CD4-positive, alpha-beta memory T cell (primary cell): ENCODE results near the gene DTX1. TPM values are rescaled to one million over a fixed set of nuclear protein-coding genes. Genes with fewer than 3 reads are reported as not detected.

Experiments
- CTCF ChIA-PET: fragments of 350-600 bp; sonication (Branson Sonifier 250); formaldehyde crosslinking; loops from one replicate; lab custom pipeline; 2021; ENCODE audit warnings: inconsistent platforms; ENCODE audit not compliant: partially characterized antibody; lab: Charles Lee
- POLR2A ChIA-PET: fragments of 350-600 bp; sonication (Branson Sonifier 250); formaldehyde crosslinking; loops from one replicate; lab custom pipeline; 2021; ENCODE audit not compliant: partially characterized antibody; lab: Charles Lee
- DNase-seq, 5 donors: peaks; one replicate each; pipeline versions ENCODE4 v3.0.0 to v3.0.0-alpha.2; 2020 to 2022; ENCODE audit warnings: mixed read lengths in 1 of 5
- H3K27ac ChIP-seq: one replicate; pipeline ENCODE4 v1.7.0; 2013; ENCODE audit warnings: low read depth, low read length
- H3K27me3 ChIP-seq: 2 replicates; pipeline ENCODE4 v1.7.0; 2013; ENCODE audit warnings: mild to moderate bottlenecking, low read length, moderate library complexity; ENCODE audit not compliant: insufficient read depth
- H3K36me3 ChIP-seq: 2 replicates; pipeline ENCODE4 v1.7.0; 2013; ENCODE audit warnings: mild to moderate bottlenecking, low read length, moderate library complexity; ENCODE audit not compliant: insufficient read depth
- H3K4me1 ChIP-seq: 2 replicates; pipeline ENCODE4 v1.7.0; 2013; ENCODE audit warnings: mild to moderate bottlenecking, low read length, moderate library complexity; ENCODE audit not compliant: insufficient read depth
- H3K4me3 ChIP-seq, 2 donors: one replicate each; pipeline ENCODE4 v1.7.0; 2013; ENCODE audit warnings: low read length in 2 of 2, mild to moderate bottlenecking in 1 of 2
- H3K9me3 ChIP-seq, 2 donors: one replicate each; pipeline ENCODE4 v1.7.0; 2013; ENCODE audit warnings: low read length in 2 of 2, control low read depth in 1 of 2; ENCODE audit not compliant: control insufficient read depth in 1 of 2
- H3K27ac Mint-ChIP-seq, 7 donors: one replicate each; pipeline ENCODE4 v1.8.0; 2020 to 2021; ENCODE audit warnings: mixed read lengths in 7 of 7, mild to moderate bottlenecking in 6 of 7, inconsistent platforms in 3 of 7, moderate library complexity in 3 of 7
- H3K27me3 Mint-ChIP-seq, 2 donors: one replicate each; pipeline ENCODE4 v1.8.0; 2020 to 2021; ENCODE audit warnings: mixed read lengths in 2 of 2
- H3K36me3 Mint-ChIP-seq, 2 donors: one replicate each; pipeline ENCODE4 v1.8.0; 2020 to 2021; ENCODE audit warnings: mixed read lengths in 2 of 2, inconsistent platforms in 1 of 2, mild to moderate bottlenecking in 1 of 2
- H3K4me1 Mint-ChIP-seq, 4 donors: one replicate each; pipeline ENCODE4 v1.8.0; 2020 to 2021; ENCODE audit warnings: mixed read lengths in 4 of 4, mild to moderate bottlenecking in 1 of 4
- H3K4me3 Mint-ChIP-seq, 8 donors: one replicate each; pipeline ENCODE4 v1.8.0; 2020 to 2021; ENCODE audit warnings: mixed read lengths in 8 of 8, mild to moderate bottlenecking in 7 of 8, moderate library complexity in 6 of 8, inconsistent platforms in 3 of 8
- H3K9me3 Mint-ChIP-seq, 8 donors: one replicate each; pipeline ENCODE4 v1.8.0; 2020 to 2021; ENCODE audit warnings: mixed read lengths in 8 of 8, mild to moderate bottlenecking in 5 of 8, inconsistent platforms in 3 of 8, moderate library complexity in 1 of 8
- intact Hi-C: fragments of 100-400 bp; cut with micrococcal nuclease; formaldehyde crosslinking; loops from one replicate; pipeline ENCODE4 v1.15.1; 2023
- polyA plus RNA-seq, 2 donors: library from polyadenylated mRNA; unstranded; fragments of 300-500 nt; fragmentation: Illumina TruSeq; gene quantifications; one replicate each; pipeline ENCODE4 v1.2.3, GENCODE V29; 2021
- total RNA-seq, 2 experiments: library from RNA; stranded (reverse); gene quantifications; one replicate each; pipeline ENCODE4 v1.2.3, GENCODE V29; 2021

DTX1 gene
- total and polyA plus RNA-seq, 4 experiments from 2014 or later, result 0.30 to 7.5 (median 5.5) TPM

DNA sequence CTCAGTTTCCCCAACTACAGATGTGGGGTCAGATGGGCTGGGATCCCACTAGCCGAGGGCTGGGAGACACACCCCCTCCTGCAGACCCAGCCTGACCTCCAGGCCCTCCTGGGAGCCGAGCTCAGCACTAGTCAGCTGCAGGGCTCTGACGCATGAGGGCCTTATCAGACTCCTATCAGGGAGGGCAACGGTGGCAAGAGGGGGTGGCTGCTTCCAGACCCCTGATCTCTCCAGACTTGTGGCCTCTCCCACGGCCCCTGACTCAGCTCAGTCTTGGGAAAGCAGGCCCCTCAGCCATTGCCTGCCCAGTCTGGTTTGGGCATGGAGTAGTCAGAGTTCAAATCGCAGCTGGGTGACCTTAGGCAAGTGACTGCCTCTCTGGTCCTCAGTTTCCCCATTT, 76.5 kb downstream of the DTX1 start:
- ChIA-PET POLR2A (no interaction called here), CTCF (interaction anchor here (0.9 to 1.7 kb wide), 5 partner anchors 18 to 232 kb away, joined by 3 to 8 read pairs (median 4); no protein-coding TSS in a partner anchor)
- H3K27me3 ChIP-seq, result no peaks in the 10 kb centered on the region
- intact Hi-C loops, result no loop called here
- H3K4me1 Mint-ChIP-seq, result peaks cover 10 to 19% (median 15%) of the 10 kb centered on the region in 4 donors
- peaks cover 20% of the 10 kb centered on the region for H3K4me1 ChIP-seq
- H3K27ac Mint-ChIP-seq, result no peak overlapping the region
- no peaks in the 10 kb centered on the region for H3K36me3 Mint-ChIP-seq
- H3K36me3 ChIP-seq, result no peaks in the 10 kb centered on the region
- H3K27ac ChIP-seq, result no peak overlapping the region
- no peak for DNase-seq
- no peaks in the 10 kb centered on the region for H3K9me3 Mint-ChIP-seq
- H3K27me3 Mint-ChIP-seq, result peaks cover 3 to 6% of the 10 kb centered on the region in 2 donors
- no peaks in the 10 kb centered on the region for H3K9me3 ChIP-seq
- H3K4me3 ChIP-seq, result no peak overlapping the region
- no peak overlapping the region for H3K4me3 Mint-ChIP-seq

DNA sequence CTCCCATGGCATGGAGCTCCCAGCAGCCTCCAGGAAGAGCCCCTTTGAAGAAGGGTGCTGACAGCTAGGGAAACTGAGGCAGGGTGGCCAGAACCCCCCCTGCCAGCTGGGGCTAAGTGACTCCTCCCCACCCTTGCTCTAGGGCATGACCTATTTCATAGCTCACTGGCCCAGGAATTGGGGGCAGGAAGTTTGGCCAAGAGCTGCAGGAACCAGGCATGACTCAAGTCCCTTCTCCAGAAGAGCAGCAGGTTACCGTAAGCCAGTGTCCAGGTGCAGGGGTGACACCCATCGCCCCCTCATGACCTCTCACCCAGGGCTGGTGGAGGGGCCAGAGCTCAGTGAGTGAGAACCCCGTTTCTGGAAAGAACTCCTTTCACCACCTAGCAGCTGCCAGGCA, 77.1 kb downstream of the DTX1 start:
- ChIA-PET POLR2A (interaction anchor here (1.4 kb wide), 1 partner anchor 28 kb away, joined by 3 read pairs; no protein-coding TSS in a partner anchor), CTCF (interaction anchor here (0.9 to 1.7 kb wide), 5 partner anchors 19 to 85 kb away, joined by 3 to 8 read pairs (median 4); no protein-coding TSS in a partner anchor)
- H3K4me3 Mint-ChIP-seq, result no peak overlapping the region
- Histone ChIP-seq H3K36me3 (no peaks in the 10 kb centered on the region), H3K4me3 (no peak overlapping the region), H3K27me3 (no peaks in the 10 kb centered on the region), H3K9me3 (no peaks in the 10 kb centered on the region), H3K27ac (no peak overlapping the region), H3K4me1 (peaks cover 20% of the 10 kb centered on the region)
- no peak overlapping the region for H3K27ac Mint-ChIP-seq
- no peaks in the 10 kb centered on the region for H3K36me3 Mint-ChIP-seq
- H3K27me3 Mint-ChIP-seq, result peaks cover 2 to 3% of the 10 kb centered on the region in 2 donors
- intact Hi-C loops, result no loop called here
- H3K4me1 Mint-ChIP-seq, result peaks cover 6 to 19% (median 15%) of the 10 kb centered on the region in 4 donors
- DNase-seq, result no peak
- H3K9me3 Mint-ChIP-seq, result no peaks in the 10 kb centered on the region

DNA sequence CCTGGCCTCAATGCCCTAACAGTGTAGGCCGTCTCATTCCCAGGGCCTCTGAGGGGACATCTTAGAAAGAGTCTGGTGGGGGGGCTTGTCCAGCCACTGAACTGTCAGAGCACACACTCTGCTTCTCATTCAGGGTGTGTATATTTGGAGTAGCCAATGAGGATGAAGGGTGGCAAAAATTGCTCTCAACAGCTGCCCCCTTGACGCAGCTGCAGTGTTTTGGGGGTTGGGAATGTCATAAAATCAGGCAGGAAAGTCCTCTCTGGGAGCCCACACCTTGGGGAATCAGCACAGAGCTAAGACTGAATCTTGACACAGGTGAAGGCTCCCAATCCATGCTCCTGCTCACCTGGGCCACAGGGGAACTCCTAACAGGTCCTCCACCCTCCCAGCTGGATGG, 77.5 kb downstream of the DTX1 start:
- Histone ChIP-seq H3K4me3 (no peak overlapping the region), H3K36me3 (no peaks in the 10 kb centered on the region), H3K9me3 (no peaks in the 10 kb centered on the region), H3K27me3 (no peaks in the 10 kb centered on the region), H3K27ac (no peak overlapping the region), H3K4me1 (peaks cover 20% of the 10 kb centered on the region)
- CTCF ChIA-PET, result interaction anchor here (1.4 to 4.1 kb wide), 5 partner anchors 19 to 85 kb away, joined by 3 to 15 read pairs (median 6); no protein-coding TSS in a partner anchor
- peaks cover 2 to 3% of the 10 kb centered on the region in 2 donors for H3K27me3 Mint-ChIP-seq
- no peaks in the 10 kb centered on the region for H3K9me3 Mint-ChIP-seq
- no peak for DNase-seq
- H3K4me3 Mint-ChIP-seq, result peak overlapping the region in 1 of 8 donors; percentile 10
- POLR2A ChIA-PET, result interaction anchor here (1.4 kb wide), 1 partner anchor 27 kb away, joined by 3 read pairs; no protein-coding TSS in a partner anchor
- H3K4me1 Mint-ChIP-seq, result peaks cover 4 to 19% (median 15%) of the 10 kb centered on the region in 4 donors
- no peak overlapping the region for H3K27ac Mint-ChIP-seq
- H3K36me3 Mint-ChIP-seq, result no peaks in the 10 kb centered on the region
- intact Hi-C loops, result no loop called here

- no peaks in the 10 kb centered on the region for H3K36me3 ChIP-seq
- Mint-ChIP-seq H3K27ac (no peak overlapping the region), H3K27me3 (peaks cover 2 to 3% of the 10 kb centered on the region in 2 donors), H3K36me3 (no peaks in the 10 kb centered on the region), H3K4me3 (peak overlapping the region in 4 of 8 donors; percentile 26 to 62 (median 54)), H3K4me1 (peaks cover 4 to 19% (median 13%) of the 10 kb centered on the region in 4 donors), H3K9me3 (no peaks in the 10 kb centered on the region)
- intact Hi-C loops, result no loop called here
- no peak overlapping the region for H3K4me3 ChIP-seq
- H3K27ac ChIP-seq, result no peak overlapping the region
- ChIA-PET POLR2A (interaction anchor here (0.6 to 1.4 kb wide), 2 partner anchors 27 to 47 kb away, joined by 3 read pairs; no protein-coding TSS in a partner anchor), CTCF (interaction anchor here (1.1 to 4.1 kb wide), 6 partner anchors 11 to 86 kb away, joined by 3 to 15 read pairs (median 5); no protein-coding TSS in a partner anchor)
- DNase-seq, result no peak
- peaks cover 20% of the 10 kb centered on the region for H3K4me1 ChIP-seq
- no peaks in the 10 kb centered on the region for H3K27me3 ChIP-seq
- no peaks in the 10 kb centered on the region for H3K9me3 ChIP-seq
Observed at GRCh38 chr12:113134521-113134951, 78.0 kb downstream of the DTX1 start.

DNA sequence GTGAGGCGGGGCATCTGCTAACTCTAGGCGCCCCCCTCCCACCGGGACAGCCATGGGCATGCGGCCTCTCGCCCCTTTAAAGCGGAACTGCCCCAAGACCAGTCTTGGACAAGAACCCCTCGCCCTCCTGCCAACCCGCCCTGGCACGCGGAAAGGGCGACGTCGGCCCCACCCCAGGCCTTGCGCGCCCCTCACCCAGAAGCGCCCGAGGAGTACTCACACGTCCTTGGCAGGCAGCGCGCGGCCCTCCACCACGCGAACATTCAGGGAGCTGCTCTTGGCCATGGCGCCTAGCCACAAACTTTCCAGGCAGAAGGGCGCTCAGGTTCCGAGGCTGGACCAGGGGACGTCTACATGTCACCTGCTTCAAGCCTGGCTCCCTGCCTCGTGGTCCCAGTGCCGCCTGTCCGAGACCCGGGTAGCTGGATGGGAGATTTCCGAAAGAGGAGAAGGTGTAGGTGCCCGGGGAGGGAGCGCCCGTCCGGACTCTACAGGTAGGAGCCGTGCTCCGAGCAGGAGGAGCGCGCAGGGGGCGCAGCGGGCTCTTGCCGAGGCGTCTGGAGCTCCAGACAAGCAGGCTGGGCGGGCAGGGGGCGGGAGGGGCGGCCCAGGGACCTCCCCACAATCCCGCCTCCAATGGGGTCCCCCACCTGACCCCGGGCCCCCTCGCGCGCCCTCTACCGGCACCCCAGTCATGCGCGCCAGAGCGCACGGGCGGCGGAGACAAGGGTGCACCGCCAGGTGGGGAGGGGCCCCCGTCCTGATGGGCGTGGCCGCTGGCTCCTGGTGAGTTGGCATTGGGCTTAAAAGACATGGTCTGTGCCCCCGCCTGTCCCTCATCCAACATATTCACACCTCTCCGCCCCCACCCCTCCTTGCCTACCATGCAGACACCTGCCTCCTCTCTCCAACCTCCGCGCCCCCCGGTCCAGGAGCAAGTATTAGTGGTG, 78.9 kb downstream of the DTX1 start, which contains the start of gene RASAL1:
TSS of gene RASAL1 (minus strand) at position 584 of the 950 bp plus-strand sequence. CDS start at position 285, 299 bp downstream.
- peaks cover 3% of the 10 kb centered on the region in 2 donors for H3K27me3 Mint-ChIP-seq
- peaks cover 4 to 19% (median 11%) of the 10 kb centered on the region in 4 donors for H3K4me1 Mint-ChIP-seq
- no peak within 1 kb of the TSS for H3K27ac ChIP-seq
- CTCF ChIA-PET, result interaction anchor here (1.1 to 4.1 kb wide), 4 partner anchors 10 to 87 kb away, joined by 3 to 15 read pairs (median 5); no protein-coding TSS in a partner anchor
- H3K9me3 Mint-ChIP-seq, result no peaks in the 10 kb centered on the region
- intact Hi-C loops, result no loop called here
- H3K36me3 Mint-ChIP-seq, result no peaks in the 10 kb centered on the region
- peak within 1 kb of the TSS; percentile 34 for H3K4me3 ChIP-seq
- peak; percentile 65 to 83 (median 70) for DNase-seq
- POLR2A ChIA-PET, result interaction anchor here (0.6 kb wide), 1 partner anchor 48 kb away, joined by 3 read pairs; no protein-coding TSS in a partner anchor
- peaks cover 20% of the 10 kb centered on the region for H3K4me1 ChIP-seq
- H3K4me3 Mint-ChIP-seq, result peak within 1 kb of the TSS; percentile 56 to 90 (median 80)
- peak within 1 kb of the TSS; percentile 26 to 91 (median 84) for H3K27ac Mint-ChIP-seq
- no peaks in the 10 kb centered on the region for H3K36me3 ChIP-seq
- no peaks in the 10 kb centered on the region for H3K27me3 ChIP-seq
- no peaks in the 10 kb centered on the region for H3K9me3 ChIP-seq

GRCh38 chr12:113136128-113136989, 79.8 kb downstream of the DTX1 start:
- Mint-ChIP-seq H3K4me3 (peak overlapping the region; percentile 56 to 90 (median 80)), H3K27ac (peak overlapping the region; percentile 26 to 91 (median 84)), H3K4me1 (peaks cover 4 to 19% (median 11%) of the 10 kb centered on the region in 4 donors), H3K9me3 (no peaks in the 10 kb centered on the region), H3K27me3 (peaks cover 3% of the 10 kb centered on the region in 2 donors), H3K36me3 (no peaks in the 10 kb centered on the region)
- CTCF ChIA-PET, result interaction anchor here (4.1 kb wide), 1 partner anchor 17 kb away, joined by 15 read pairs; no protein-coding TSS in a partner anchor
- POLR2A ChIA-PET, result no interaction called here
- Histone ChIP-seq H3K27ac (no peak overlapping the region), H3K36me3 (no peaks in the 10 kb centered on the region), H3K4me3 (peak overlapping the region; percentile 34), H3K9me3 (no peaks in the 10 kb centered on the region), H3K27me3 (no peaks in the 10 kb centered on the region), H3K4me1 (peaks cover 20% of the 10 kb centered on the region)
- DNase-seq, result peak; percentile 55 to 80 (median 56)
- intact Hi-C loops, result no loop called here
